Measurements from ENCODE around the gene GMIP. TPM values are rescaled to one million over a fixed set of nuclear protein-coding genes. Genes with fewer than 3 reads are reported as not detected.

GMIP gene
- total RNA-seq, 4 donors from 2014 or later = 6.4 to 21.0 (median 19.1) TPM

- intact Hi-C loops (cut with DNase I; ENCODE audit: low total_unique reads) = no loop called here
- 74 to 75% methylated on average over 18 of the region's 18 CpGs for WGBS, 2 donors
- no peak overlapping the region for H3K4me3 ChIP-seq (ENCODE audit: low read depth, poor library complexity, severe bottlenecking)
- TF ChIP-seq CTCF (IDR thresholded peaks at IDR 0.05) = no peak
- TF ChIP-seq POLR2A (IDR thresholded peaks at IDR 0.05) = no peak
- DNase-seq (ENCODE audit: low spot score in 2 of 2) = peak in 1 of 2 donors; percentile 14
These were observed 18.3 kb upstream of the GMIP start for GRCh38 chr19:19661675-19662251.

- intact Hi-C loops (cut with DNase I; ENCODE audit: low total_unique reads) = no loop called here
- DNase-seq (ENCODE audit: low spot score in 2 of 2) = no peak
- H3K4me3 ChIP-seq (ENCODE audit: low read depth, poor library complexity, severe bottlenecking) = no peak overlapping the region
- 75 to 80% methylated on average over 10 of the region's 10 CpGs for WGBS, 2 donors
- no peak for TF ChIP-seq CTCF (IDR thresholded peaks at IDR 0.05)
- TF ChIP-seq POLR2A (IDR thresholded peaks at IDR 0.05) = no peak
These were observed 17.8 kb upstream of the GMIP start for GRCh38 chr19:19661141-19661674.

DNA sequence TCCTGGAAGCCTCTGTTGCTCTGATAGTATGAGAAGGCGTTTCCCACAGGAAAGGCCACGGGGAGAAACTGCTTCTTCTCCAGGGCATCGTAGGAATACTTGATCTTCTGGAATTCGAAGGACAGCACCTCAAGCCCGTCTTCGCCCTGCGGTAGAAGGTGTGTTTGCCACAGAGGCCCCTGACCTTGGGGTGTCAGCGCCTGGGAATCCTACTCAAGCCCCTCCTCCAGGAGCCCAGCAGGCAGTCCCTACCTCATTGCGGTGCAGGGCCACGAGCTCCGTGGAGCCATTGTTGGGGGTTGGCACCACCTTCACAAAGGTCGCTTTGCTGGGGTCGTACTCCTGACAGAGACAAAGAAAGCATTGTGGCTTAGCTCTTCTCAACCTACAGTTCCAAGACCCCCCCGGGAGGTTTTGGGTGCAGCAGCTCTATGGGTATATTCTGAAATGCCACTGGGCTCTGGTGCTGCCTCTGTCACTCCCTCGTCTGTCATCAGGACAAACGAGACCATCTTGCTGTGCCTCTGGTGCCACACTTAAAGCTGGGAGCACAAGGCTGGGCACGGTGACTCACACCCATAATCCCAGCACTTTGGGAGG, 16.3 kb upstream of the GMIP start:
- DNase-seq (ENCODE audit: low spot score in 2 of 2) = no peak
- no peak overlapping the region for H3K4me3 ChIP-seq (ENCODE audit: low read depth, poor library complexity, severe bottlenecking)
- TF ChIP-seq POLR2A (IDR thresholded peaks at IDR 0.05) (no peak), CTCF (IDR thresholded peaks at IDR 0.05) (no peak)
- 83 to 86% methylated on average over 17 of the region's 17 CpGs for WGBS, 2 donors
- intact Hi-C loops (cut with DNase I; ENCODE audit: low total_unique reads) = no loop called here

DNA sequence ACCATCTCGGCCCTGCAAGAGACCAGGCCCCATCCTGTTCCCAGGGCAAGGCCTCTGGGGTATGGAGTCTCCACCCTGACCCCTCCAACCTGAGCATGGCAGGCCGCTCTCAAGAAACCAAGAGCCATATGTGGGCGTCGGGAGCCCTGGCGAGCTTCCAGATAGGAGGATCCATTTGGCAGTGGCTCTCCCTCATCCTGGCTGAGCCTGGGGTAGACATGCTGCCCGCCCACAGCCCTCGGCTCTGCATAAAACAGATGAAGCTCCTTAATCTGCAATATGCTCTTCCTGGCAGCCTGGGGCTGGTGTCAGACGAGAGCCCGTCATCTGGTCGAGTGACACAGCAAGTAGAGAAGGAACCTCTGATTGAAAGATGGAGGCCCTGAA, 13.9 kb upstream of the GMIP start:
- H3K4me3 ChIP-seq (ENCODE audit: low read depth, poor library complexity, severe bottlenecking) = no peak overlapping the region
- intact Hi-C loops (cut with DNase I; ENCODE audit: low total_unique reads) = no loop called here
- TF ChIP-seq POLR2A (IDR thresholded peaks at IDR 0.05) (no peak), CTCF (IDR thresholded peaks at IDR 0.05) (no peak)
- no peak for DNase-seq (ENCODE audit: low spot score in 2 of 2)
- 66 to 68% methylated on average over 9 to 10 of the region's 10 CpGs for WGBS, 2 donors

- TF ChIP-seq CTCF (IDR thresholded peaks at IDR 0.05) (no peak), POLR2A (IDR thresholded peaks at IDR 0.05) (no peak)
- 90 to 93% methylated on average over 21 to 33 of the region's 33 CpGs for WGBS, 2 donors
- no peak overlapping the region for H3K4me3 ChIP-seq (ENCODE audit: low read depth, poor library complexity, severe bottlenecking)
- no peak for DNase-seq (ENCODE audit: low spot score in 2 of 2)
- intact Hi-C loops (cut with DNase I; ENCODE audit: low total_unique reads) = no loop called here
These were observed 13.3 kb upstream of the GMIP start for GRCh38 chr19:19656451-19657396.
